Loucy (cell line): ENCODE measurements around the gene SLC25A13.

Source experiments
- H2AFZ ChIP-seq: fragments of 200-600 bp; sonication (generic); 2 replicates; pipeline ENCODE4 v1.6.0; 2016; ENCODE audit warnings: antibody characterized with exemption, mild to moderate bottlenecking, low read length, moderate library complexity
- H3F3A ChIP-seq: fragments of 200-600 bp; 2 replicates; pipeline ENCODE4 v1.6.0; 2016; ENCODE audit warnings: antibody characterized with exemption, low read depth, mild to moderate bottlenecking
- H3K27me3 ChIP-seq: fragments of 200-600 bp; sonication (generic); 2 replicates; pipeline ENCODE4 v1.6.1; 2014; ENCODE audit warnings: low read length, mild to moderate bottlenecking; ENCODE audit not compliant: insufficient read depth, poor library complexity, severe bottlenecking
- H3K36me3 ChIP-seq: fragments of 200-600 bp; sonication (generic); 2 replicates; pipeline ENCODE4 v1.6.1; 2016; ENCODE audit warnings: low read length; ENCODE audit not compliant: insufficient read depth
- H3K4me1 ChIP-seq: fragments of 200-600 bp; sonication (generic); 2 replicates; pipeline ENCODE4 v1.5.1; 2014; ENCODE audit warnings: low read length, mild to moderate bottlenecking; ENCODE audit not compliant: insufficient read depth, poor library complexity, severe bottlenecking
- H3K4me2 ChIP-seq: fragments of 200-600 bp; sonication (generic); 2 replicates; pipeline ENCODE4 v1.6.0; 2014; ENCODE audit warnings: antibody characterized with exemption, low read length, low read depth, mild to moderate bottlenecking; ENCODE audit not compliant: poor library complexity, severe bottlenecking
- H3K4me3 ChIP-seq: fragments of 200-600 bp; sonication (generic); 2 replicates; pipeline ENCODE4 v1.5.1; 2014; ENCODE audit warnings: low read length, mild to moderate bottlenecking, mixed read lengths; ENCODE audit not compliant: poor library complexity, severe bottlenecking
- H3K79me2 ChIP-seq: fragments of 200-600 bp; sonication (generic); 2 replicates; pipeline ENCODE4 v1.6.1; 2014; ENCODE audit warnings: low read length; ENCODE audit not compliant: insufficient read depth
- H3K9ac ChIP-seq: fragments of 200-600 bp; sonication (generic); 2 replicates; pipeline ENCODE4 v1.6.0; 2014; ENCODE audit warnings: mild to moderate bottlenecking, low read depth, low read length, moderate library complexity; ENCODE audit not compliant: poor library complexity, severe bottlenecking
- H3K9me2 ChIP-seq: fragments of 200-600 bp; sonication (generic); replicated peaks from 2 replicates; pipeline ENCODE4 v1.6.1; 2016; ENCODE audit warnings: low read depth, low read length, mixed read lengths
- H3K9me3 ChIP-seq: fragments of 200-600 bp; sonication (generic); 2 replicates; pipeline ENCODE4 v1.6.1; 2014; ENCODE audit warnings: mild to moderate bottlenecking, antibody characterized with exemption, low read length, low read depth; ENCODE audit not compliant: insufficient read depth
- H4K20me1 ChIP-seq: fragments of 200-600 bp; sonication (generic); 2 replicates; pipeline ENCODE4 v1.6.0; 2014; ENCODE audit warnings: antibody characterized with exemption, low read length, mild to moderate bottlenecking; ENCODE audit not compliant: insufficient read depth, poor library complexity, severe bottlenecking
- EZH2phosphoT487 ChIP-seq: fragments of 200-600 bp; IDR thresholded peaks from 2 replicates; pipeline ENCODE4 v1.6.1; 2018; ENCODE audit warnings: antibody characterized with exemption, mild to moderate bottlenecking, moderate library complexity, borderline replicate concordance
- TF ChIP-seq, protein P1 (sequence below): fragments of 200-600 bp; sonication (generic); conservative IDR thresholded peaks from 2 replicates; pipeline ENCODE4 v1.5.1; 2014; ENCODE audit warnings: mild to moderate bottlenecking, antibody characterized with exemption, low read length

The SLC25A13 gene

DNA sequence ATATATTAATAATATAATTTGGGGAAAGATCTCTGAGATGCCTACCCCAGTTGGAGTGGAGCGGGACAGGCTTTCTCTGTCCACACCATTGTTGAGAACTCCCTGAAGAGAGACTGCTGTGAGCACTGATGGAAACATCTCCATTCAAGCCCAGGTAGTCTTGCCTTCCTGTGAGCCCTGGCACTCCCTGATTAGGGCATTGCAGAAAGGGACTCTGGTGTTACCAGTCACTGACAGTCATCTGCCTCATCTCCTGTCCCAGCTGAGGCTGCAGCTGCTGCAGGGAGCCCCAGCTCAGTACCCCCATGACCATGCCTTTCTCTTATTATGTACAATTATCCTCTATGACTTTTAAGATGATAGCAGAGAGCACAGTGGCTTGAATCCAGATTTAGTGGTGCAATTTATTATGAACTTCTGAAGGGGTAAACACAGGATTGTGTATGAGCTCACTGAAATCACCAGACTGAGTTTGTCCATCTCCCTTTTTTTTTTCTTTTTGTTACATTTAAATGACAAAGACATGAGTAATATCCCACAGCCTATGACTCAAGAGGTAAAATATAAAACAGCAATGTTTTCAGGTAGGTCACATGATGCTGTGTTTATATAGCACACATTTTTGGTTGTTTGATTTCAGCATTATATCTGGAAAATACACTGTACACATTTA, 236.9 kb downstream of the SLC25A13 start:
- no peaks in the 10 kb centered on the region for H3F3A ChIP-seq
- H3K27me3 ChIP-seq = no peaks in the 10 kb centered on the region
- no peaks in the 10 kb centered on the region for H4K20me1 ChIP-seq
- H2AFZ ChIP-seq = no peak overlapping the region
- H3K4me3 ChIP-seq = no peak overlapping the region
- H3K4me1 ChIP-seq = no peaks in the 10 kb centered on the region
- H3K79me2 ChIP-seq = no peaks in the 10 kb centered on the region
- H3K4me2 ChIP-seq = no peak overlapping the region
- no peak overlapping the region for H3K9ac ChIP-seq
- no peaks in the 10 kb centered on the region for H3K36me3 ChIP-seq
- H3K9me3 ChIP-seq = no peaks in the 10 kb centered on the region
- no peak for TF ChIP-seq EZH2phosphoT487
- TF ChIP-seq, protein P1, sequence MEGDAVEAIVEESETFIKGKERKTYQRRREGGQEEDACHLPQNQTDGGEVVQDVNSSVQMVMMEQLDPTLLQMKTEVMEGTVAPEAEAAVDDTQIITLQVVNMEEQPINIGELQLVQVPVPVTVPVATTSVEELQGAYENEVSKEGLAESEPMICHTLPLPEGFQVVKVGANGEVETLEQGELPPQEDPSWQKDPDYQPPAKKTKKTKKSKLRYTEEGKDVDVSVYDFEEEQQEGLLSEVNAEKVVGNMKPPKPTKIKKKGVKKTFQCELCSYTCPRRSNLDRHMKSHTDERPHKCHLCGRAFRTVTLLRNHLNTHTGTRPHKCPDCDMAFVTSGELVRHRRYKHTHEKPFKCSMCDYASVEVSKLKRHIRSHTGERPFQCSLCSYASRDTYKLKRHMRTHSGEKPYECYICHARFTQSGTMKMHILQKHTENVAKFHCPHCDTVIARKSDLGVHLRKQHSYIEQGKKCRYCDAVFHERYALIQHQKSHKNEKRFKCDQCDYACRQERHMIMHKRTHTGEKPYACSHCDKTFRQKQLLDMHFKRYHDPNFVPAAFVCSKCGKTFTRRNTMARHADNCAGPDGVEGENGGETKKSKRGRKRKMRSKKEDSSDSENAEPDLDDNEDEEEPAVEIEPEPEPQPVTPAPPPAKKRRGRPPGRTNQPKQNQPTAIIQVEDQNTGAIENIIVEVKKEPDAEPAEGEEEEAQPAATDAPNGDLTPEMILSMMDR = no peak
- H3K9me2 ChIP-seq = no peaks in the 10 kb centered on the region

DNA sequence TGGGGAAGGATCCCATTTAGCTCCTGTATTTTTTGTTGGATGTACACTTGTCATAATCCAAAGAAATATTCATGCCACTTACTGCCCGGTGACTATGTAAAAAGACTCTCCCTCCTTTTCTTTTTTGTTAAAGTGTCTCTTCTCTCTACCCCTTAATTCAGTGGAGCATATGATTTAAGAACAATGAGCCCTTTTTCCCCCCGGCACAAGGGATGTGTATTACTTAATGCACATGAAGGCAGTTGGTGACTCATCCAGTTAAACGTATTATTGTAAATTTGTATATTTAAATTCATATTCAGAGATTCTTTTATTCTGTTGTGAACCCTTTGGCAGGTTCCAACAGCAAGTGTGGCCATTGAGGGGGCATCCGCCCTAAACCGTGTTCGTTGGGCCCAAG, 241.9 kb downstream of the SLC25A13 start:
- H3F3A ChIP-seq = no peaks in the 10 kb centered on the region
- no peaks in the 10 kb centered on the region for H3K27me3 ChIP-seq
- no peaks in the 10 kb centered on the region for H3K36me3 ChIP-seq
- no peak for TF ChIP-seq EZH2phosphoT487
- TF ChIP-seq, protein P1 = no peak
- no peaks in the 10 kb centered on the region for H3K9me2 ChIP-seq
- no peaks in the 10 kb centered on the region for H3K9me3 ChIP-seq
- no peaks in the 10 kb centered on the region for H4K20me1 ChIP-seq
- H2AFZ ChIP-seq = no peak overlapping the region
- H3K79me2 ChIP-seq = no peaks in the 10 kb centered on the region
- H3K4me3 ChIP-seq = no peak overlapping the region
- no peak overlapping the region for H3K9ac ChIP-seq
- H3K4me1 ChIP-seq = peaks cover 16% of the 10 kb centered on the region
- H3K4me2 ChIP-seq = no peak overlapping the region

DNA sequence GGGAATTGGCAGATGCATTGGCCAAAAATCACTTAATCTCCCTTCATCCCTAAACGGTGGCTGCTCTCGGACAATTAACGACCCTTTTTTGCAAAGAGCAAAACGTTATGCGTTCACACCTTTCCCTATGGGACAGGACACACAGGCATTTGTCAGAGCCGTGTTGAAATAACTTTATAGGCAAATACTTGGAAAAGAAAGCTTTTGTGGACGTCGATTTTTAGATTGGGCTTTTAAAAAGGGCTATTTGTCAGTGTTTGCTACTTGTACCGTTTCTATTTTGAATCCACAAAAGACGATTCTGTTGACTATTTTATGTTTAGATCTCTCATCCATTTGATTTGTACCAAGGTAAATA, 245.6 kb downstream of the SLC25A13 start:
- no peak for TF ChIP-seq EZH2phosphoT487
- TF ChIP-seq, protein P1 = no peak
- peak overlapping the region; percentile 80 for H3K4me3 ChIP-seq
- no peaks in the 10 kb centered on the region for H4K20me1 ChIP-seq
- peaks cover 16% of the 10 kb centered on the region for H3K4me1 ChIP-seq
- no peak overlapping the region for H3K9ac ChIP-seq
- no peaks in the 10 kb centered on the region for H3K9me3 ChIP-seq
- no peaks in the 10 kb centered on the region for H3F3A ChIP-seq
- peak overlapping the region; percentile 87 for H3K4me2 ChIP-seq
- H3K9me2 ChIP-seq = no peaks in the 10 kb centered on the region
- H3K36me3 ChIP-seq = no peaks in the 10 kb centered on the region
- no peaks in the 10 kb centered on the region for H3K27me3 ChIP-seq
- H2AFZ ChIP-seq = peak overlapping the region; percentile 92
- H3K79me2 ChIP-seq = no peaks in the 10 kb centered on the region
